Measurements from ENCODE around the gene SH3RF1.
"Not testable (repeated sequence)": the region's sequence is repeated elsewhere in the genome, so short reads cannot be mapped to it uniquely, and the experiment has no call there.

The SH3RF1 gene

DNA sequence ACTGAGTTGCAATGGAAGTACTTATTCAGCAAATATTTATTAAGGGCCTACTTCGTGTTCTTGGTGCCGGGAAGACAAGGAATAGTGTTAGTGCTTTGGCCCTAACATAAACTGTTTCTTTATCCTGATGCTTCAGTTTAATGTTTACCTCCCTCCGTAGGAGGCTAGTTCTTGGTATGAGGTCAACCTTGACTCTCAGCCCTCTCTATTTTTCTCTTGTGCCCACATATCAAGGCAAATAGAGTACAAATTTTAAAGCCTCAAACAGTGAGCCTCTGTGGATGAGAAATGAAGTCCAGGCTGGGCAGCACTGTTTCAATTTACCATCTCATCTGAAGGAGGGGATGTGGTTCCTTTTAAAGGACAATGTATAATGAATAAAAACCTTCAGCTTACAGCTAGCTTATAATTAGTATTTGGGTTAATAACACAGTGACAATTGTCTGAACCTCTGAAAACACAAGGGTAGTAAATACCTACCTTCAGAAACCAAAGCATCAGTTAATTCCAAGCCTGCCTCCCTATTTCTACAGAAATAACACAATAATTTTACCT is 68.5 kb downstream of the SH3RF1 start:
- DNase-seq (ENCODE audit: low spot score in 2 of 2), result no peak
- Histone ChIP-seq H3K4me1 (peaks cover 12% of the 10 kb centered on the region), H3K4me3 (no peak overlapping the region), H3K36me3 (replicated peaks) (no peaks in the 10 kb centered on the region), H3K27me3 (ENCODE audit: low read depth) (no peaks in the 10 kb centered on the region), H3K9me3 (no peaks in the 10 kb centered on the region)
- in situ Hi-C loops (cut with MboI; ENCODE audit: low sequenced_read_pairs), result no loop called here

DNA sequence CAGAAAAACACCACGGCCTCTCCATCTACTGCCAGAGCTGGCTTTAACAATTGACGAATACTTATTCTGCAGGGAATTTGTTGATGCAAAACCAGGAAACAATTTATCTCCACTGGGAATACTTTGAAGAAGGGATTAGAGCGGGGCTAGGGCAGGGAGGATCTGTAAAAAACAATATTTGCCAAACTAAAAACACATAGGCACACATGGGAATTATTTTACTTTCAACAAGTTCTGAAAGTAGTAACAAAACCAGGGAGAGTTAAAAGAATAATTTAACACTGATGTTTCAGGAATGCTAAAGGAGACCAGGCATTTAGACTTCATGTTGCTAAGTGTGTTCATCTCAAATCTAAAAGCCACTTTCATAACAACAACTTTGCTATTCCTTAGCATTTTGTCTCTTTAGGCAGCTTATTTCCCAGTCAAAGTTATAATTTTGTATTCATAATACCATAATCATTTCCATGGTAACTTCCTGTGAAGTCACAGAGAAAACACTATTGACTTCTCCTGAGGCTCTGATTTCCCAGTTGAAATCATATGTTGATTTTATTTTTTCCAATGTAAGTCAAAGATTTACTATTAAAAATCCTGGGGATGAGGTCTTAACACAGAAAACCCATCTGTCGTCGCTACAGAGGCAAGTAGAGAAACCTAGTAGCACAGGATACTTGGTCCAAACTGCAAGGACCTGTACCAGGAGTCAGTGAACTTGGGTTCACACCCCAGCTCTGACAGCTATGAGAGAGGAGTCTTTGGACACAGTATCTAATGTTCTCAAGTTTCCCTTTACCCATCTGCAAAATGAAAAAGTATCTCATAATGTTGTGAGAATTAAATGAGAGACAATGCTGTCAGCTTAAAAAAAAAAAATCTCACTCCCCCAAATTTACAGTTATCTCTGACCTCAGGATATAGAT is 69.3 kb downstream of the SH3RF1 start:
- in situ Hi-C loops (cut with MboI; ENCODE audit: low sequenced_read_pairs), result no loop called here
- Histone ChIP-seq H3K36me3 (replicated peaks) (no peaks in the 10 kb centered on the region), H3K27me3 (ENCODE audit: low read depth) (no peaks in the 10 kb centered on the region), H3K4me1 (peaks cover 12% of the 10 kb centered on the region), H3K9me3 (no peaks in the 10 kb centered on the region), H3K4me3 (no peak overlapping the region)
- peak in 1 of 2 experiments; percentile 49 for DNase-seq (ENCODE audit: low spot score in 2 of 2)

DNA sequence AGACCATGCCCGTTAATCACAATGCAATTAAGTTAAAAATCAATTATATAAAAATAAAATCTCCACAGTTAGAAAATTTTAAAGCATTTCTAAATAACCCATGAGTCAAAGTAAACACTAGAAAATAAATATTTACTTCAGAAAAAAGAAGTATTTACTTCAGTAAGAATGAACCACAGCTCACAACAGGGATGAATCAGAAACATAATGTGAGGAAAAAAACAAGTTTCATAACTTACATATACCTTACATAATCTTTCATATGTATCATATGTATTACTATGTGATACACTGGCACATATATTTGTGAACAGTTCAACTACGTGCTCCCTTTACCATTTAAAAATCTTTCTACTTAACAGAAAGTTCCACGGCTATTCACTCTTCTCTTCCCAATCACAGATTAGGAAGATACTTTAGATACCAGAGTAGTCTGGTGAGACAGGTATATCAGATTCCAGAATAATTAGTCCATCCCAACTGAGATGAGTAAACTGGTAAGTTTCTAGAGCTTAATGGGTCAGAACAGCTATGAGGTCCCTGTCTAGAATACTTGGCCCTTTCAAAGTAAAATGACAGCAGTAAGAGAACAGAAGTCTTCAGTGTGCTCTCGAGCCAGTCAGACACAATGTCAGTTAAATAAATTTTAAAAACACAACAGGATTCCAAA is 70.3 kb downstream of the SH3RF1 start:
- no peaks in the 10 kb centered on the region for H3K27me3 ChIP-seq (ENCODE audit: low read depth)
- peaks cover 12% of the 10 kb centered on the region for H3K4me1 ChIP-seq
- H3K36me3 ChIP-seq (replicated peaks), result no peaks in the 10 kb centered on the region
- no peak for DNase-seq (ENCODE audit: low spot score in 2 of 2)
- no peak overlapping the region for H3K4me3 ChIP-seq
- no peaks in the 10 kb centered on the region for H3K9me3 ChIP-seq
- in situ Hi-C loops (cut with MboI; ENCODE audit: low sequenced_read_pairs), result no loop called here

DNA sequence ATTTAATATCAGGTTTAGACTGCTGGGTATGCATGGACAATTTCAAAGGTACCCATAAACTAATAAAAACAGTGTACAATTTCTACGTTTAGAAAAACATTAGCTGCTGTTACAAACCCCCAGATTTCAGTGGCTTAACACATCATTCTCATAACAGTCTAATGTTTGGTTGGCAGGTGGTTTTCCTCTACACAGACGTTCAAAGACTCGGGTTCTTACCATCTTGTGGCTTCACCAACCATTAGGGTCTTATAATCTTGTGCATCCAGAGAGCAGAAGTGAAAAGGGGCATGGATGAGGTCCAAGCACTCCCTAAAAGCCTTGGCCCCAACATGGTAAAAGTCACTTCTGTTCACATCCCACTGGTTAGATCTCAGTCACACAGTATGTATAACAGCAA is 71.6 kb downstream of the SH3RF1 start:
- no peaks in the 10 kb centered on the region for H3K36me3 ChIP-seq (replicated peaks)
- no peaks in the 10 kb centered on the region for H3K9me3 ChIP-seq
- H3K27me3 ChIP-seq (ENCODE audit: low read depth), result no peaks in the 10 kb centered on the region
- no peak overlapping the region for H3K4me3 ChIP-seq
- in situ Hi-C loops (cut with MboI; ENCODE audit: low sequenced_read_pairs), result no loop called here
- DNase-seq (ENCODE audit: low spot score in 2 of 2), result no peak
- peaks cover 12% of the 10 kb centered on the region for H3K4me1 ChIP-seq

DNA sequence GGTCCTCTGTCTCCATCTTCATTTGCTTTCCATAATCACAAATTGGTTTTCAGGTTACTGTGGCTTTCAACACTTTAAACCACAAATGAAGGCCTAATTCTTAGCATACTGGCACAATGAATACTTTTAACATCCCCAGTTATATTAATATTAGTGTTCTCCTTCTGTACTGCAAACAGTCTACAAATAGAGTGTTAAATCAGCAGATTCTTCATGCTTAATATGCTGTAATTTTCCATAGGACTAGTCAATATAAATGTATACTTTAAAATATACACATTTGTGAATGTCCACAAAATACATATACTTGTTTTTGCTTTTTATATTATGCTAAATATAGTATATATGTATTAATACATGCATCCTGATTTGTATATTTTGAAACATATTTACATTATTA is 72.6 kb downstream of the SH3RF1 start:
- in situ Hi-C loops (cut with MboI; ENCODE audit: low sequenced_read_pairs), result no loop called here
- peaks cover 12% of the 10 kb centered on the region for H3K4me1 ChIP-seq
- H3K36me3 ChIP-seq (replicated peaks), result no peaks in the 10 kb centered on the region
- H3K27me3 ChIP-seq (ENCODE audit: low read depth), result no peaks in the 10 kb centered on the region
- H3K4me3 ChIP-seq, result no peak overlapping the region
- no peak for DNase-seq (ENCODE audit: low spot score in 2 of 2)
- H3K9me3 ChIP-seq, result no peaks in the 10 kb centered on the region

DNA sequence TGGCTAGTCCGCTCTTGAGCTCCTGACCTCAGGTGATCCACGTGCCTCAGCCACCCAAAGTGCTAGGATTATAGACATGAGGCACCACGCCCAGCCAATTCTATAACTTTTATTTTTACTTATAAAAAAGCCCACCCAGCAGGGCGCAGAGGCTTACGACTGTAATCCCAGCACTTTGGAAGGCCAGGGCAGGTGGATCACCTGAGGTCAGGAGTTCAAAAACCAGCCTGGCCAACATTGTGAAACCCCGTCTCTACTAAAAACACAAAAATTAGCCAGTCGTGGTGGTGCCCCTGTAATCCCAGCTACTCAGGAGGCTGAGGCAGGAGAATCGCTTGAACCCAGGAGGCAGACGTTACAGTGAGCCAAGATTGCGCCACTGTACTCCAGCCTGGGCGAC is 73.5 kb downstream of the SH3RF1 start:
- H3K9me3 ChIP-seq; H3K36me3 ChIP-seq (replicated peaks); DNase-seq (ENCODE audit: low spot score in 2 of 2); H3K27me3 ChIP-seq (ENCODE audit: low read depth); in situ Hi-C loops (cut with MboI; ENCODE audit: low sequenced_read_pairs); H3K4me3 ChIP-seq: not testable (repeated sequence)
- peaks cover 12% of the 10 kb centered on the region for H3K4me1 ChIP-seq

DNA sequence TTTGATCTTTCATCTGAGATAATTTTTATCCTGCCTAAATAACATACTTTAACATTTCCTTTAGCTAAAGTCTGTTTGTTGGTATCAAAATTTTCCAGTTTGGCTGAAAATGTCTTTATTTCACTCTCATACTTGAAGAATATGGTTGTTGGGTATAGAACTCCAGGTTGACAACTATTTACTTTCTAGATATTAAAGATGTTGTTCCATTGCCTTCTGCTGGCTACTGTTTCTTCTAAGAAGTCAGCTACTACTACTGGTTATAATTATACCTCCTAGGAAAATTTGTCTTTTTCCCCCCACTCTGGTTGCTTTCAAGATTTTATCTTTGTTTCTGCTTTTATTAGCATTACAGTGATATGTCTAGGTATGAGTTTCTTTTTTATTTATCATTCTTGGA is 75.7 kb downstream of the SH3RF1 start:
- Histone ChIP-seq H3K4me3 (no peak overlapping the region), H3K9me3 (no peaks in the 10 kb centered on the region), H3K36me3 (replicated peaks) (no peaks in the 10 kb centered on the region), H3K27me3 (ENCODE audit: low read depth) (no peaks in the 10 kb centered on the region), H3K4me1 (peaks cover 3% of the 10 kb centered on the region)
- in situ Hi-C loops (cut with MboI; ENCODE audit: low sequenced_read_pairs), result no loop called here
- DNase-seq (ENCODE audit: low spot score in 2 of 2), result no peak

DNA sequence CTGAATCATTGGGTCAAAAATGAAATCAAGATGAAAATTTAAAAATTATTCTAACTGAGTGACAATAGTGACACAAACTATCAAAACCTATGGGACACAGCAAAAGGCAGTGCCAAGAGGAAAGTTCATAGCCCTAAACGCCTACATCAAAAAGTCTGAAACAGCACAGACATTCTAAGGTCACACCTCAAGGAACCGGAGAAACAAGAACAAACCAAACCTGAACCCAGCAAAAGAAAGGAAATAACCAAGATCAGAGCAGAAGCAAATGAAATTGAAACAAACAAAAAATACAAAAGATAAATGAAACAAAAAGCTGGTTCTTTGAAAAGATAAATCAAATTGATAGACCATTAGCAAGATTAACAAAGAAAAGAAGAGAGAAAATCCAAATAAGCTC is 80.8 kb downstream of the SH3RF1 start:
- DNase-seq (ENCODE audit: low spot score in 2 of 2); in situ Hi-C loops (cut with MboI; ENCODE audit: low sequenced_read_pairs): not testable (repeated sequence)

DNA sequence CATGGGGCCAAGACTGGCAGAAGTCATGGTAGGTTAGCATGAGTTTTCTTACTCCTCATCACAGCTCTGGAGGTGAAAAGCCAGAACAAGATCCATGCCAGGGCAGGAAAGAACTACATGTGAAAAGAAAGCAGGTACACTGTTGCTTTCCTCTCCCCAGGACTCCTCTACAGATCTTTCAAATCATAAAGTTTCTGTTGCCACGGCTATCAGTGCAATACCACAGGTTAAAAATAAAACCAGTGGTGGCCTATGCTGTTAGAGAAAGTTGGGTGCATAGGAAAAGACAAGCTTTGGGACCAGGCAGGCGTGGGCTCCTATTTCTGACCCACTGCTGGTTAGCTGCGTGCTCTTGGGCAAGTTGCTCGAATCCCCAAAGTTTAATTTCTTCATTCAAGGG is 81.4 kb downstream of the SH3RF1 start:
- no peaks in the 10 kb centered on the region for H3K4me1 ChIP-seq
- H3K27me3 ChIP-seq (ENCODE audit: low read depth), result no peaks in the 10 kb centered on the region
- no peaks in the 10 kb centered on the region for H3K36me3 ChIP-seq (replicated peaks)
- DNase-seq (ENCODE audit: low spot score in 2 of 2), result no peak
- in situ Hi-C loops (cut with MboI; ENCODE audit: low sequenced_read_pairs), result no loop called here
- H3K9me3 ChIP-seq, result no peaks in the 10 kb centered on the region
- H3K4me3 ChIP-seq, result no peak overlapping the region

More for the DNA sequence above, 80.8 kb downstream of the SH3RF1 start:
- H3K4me3 ChIP-seq; H3K9me3 ChIP-seq; H3K4me1 ChIP-seq; H3K36me3 ChIP-seq (replicated peaks); H3K27me3 ChIP-seq (ENCODE audit: low read depth): not testable (repeated sequence)

DNA sequence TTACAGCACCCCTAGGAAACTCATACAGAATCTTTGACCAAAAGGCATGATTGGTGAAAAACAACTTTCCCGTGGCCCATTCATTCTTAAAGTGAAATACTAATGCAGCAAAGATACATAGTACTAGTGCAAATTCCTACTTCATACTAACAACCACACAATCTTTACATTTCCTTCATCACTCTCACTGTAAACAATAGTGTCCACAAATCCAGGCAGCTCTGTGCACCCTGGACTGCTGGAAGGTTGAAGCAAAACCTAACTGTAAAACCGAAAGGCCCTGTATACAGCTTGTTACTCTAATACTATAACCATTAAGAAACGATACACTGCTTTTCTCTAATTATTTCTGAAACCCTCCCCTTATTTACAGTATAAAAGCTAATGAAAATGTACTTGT is 82.6 kb downstream of the SH3RF1 start:
- H3K4me1 ChIP-seq, result no peaks in the 10 kb centered on the region
- H3K9me3 ChIP-seq, result no peaks in the 10 kb centered on the region
- no peaks in the 10 kb centered on the region for H3K27me3 ChIP-seq (ENCODE audit: low read depth)
- no peak for DNase-seq (ENCODE audit: low spot score in 2 of 2)
- in situ Hi-C loops (cut with MboI; ENCODE audit: low sequenced_read_pairs), result no loop called here
- H3K36me3 ChIP-seq (replicated peaks), result no peaks in the 10 kb centered on the region
- H3K4me3 ChIP-seq, result no peak overlapping the region

DNA sequence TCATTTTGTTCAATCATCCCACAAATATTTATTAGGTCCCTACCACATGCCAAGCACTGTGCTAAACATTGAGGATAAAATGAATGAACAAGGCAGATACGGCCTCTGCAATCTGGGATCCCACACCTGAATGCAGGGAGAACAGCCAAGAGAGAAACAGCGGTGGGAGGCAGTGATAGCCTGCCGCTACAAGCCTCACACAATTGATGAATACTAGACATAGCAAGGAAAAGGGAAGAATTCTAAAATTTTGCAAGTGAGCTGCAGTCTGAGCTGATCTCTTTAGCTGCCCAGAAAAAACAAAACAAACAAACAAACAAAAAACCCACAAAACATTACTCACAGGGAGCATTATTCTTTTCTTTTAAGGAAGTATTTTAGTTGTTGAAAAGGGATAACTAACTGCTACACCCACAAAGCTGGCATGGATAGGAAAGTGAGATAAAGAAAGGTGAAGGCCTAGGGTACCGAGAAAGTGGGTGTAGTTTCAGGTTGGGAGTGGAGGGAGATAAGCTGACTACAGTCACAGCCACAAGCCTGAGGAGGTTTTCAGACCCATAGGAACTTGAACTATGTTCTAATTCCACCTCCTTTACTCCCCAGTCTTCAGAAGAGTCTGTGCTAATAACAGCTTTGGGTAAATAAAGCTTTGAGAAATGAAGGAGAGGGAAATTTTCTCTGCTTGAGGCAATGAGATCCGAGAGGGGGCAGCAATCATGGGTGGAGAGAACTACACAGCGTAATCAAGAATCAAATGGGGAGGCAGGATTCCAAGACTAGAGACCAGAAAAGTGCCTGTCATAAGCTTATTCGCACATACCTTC is 85.4 kb downstream of the SH3RF1 start:
- no peak for DNase-seq (ENCODE audit: low spot score in 2 of 2)
- Histone ChIP-seq H3K9me3 (no peaks in the 10 kb centered on the region), H3K4me3 (no peak overlapping the region), H3K36me3 (replicated peaks) (no peaks in the 10 kb centered on the region), H3K27me3 (ENCODE audit: low read depth) (no peaks in the 10 kb centered on the region), H3K4me1 (peaks cover 5% of the 10 kb centered on the region)
- in situ Hi-C loops (cut with MboI; ENCODE audit: low sequenced_read_pairs), result no loop called here

DNA sequence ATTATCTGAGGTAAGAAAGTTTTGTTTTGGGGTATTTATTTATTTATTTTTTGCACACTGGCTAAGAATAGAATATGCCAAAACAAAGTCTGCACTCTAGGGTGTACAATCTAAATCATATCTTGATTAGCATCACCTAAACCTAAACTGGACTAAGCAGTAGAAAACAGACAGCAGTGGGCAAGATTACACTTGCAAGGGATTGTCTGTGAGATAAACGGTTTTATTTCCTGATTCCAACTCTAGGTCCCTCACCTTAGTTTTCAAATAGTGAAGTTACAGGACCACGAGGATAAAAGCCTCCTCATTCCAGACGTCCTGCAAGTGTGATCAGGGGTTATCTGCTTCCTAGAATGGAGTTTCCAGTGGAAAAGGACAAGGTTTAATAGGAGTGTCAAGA is 86.1 kb downstream of the SH3RF1 start:
- in situ Hi-C loops (cut with MboI; ENCODE audit: low sequenced_read_pairs), result no loop called here
- no peak overlapping the region for H3K4me3 ChIP-seq
- no peaks in the 10 kb centered on the region for H3K36me3 ChIP-seq (replicated peaks)
- peaks cover 11% of the 10 kb centered on the region for H3K4me1 ChIP-seq
- H3K9me3 ChIP-seq, result no peaks in the 10 kb centered on the region
- no peak for DNase-seq (ENCODE audit: low spot score in 2 of 2)
- H3K27me3 ChIP-seq (ENCODE audit: low read depth), result no peaks in the 10 kb centered on the region

DNA sequence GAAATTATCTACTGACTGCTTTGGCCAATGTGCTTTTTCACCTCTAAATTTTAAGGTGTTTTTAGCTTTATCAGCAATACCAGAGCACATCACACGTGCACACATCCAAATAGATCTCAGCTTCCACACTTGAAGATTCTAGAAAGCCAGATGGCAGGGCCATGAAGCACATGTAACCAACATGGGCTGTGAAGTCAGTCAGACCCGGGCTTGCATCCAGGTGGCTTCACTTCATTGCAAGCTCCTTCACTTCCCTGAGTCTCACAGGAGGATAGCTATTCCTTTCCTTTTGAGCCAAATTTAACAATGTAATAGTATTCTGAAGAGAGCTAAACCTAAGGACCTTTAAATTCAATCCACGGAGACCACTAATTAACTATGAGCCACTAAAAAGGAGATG is 86.5 kb downstream of the SH3RF1 start:
- H3K36me3 ChIP-seq (replicated peaks), result no peaks in the 10 kb centered on the region
- no peak overlapping the region for H3K4me3 ChIP-seq
- in situ Hi-C loops (cut with MboI; ENCODE audit: low sequenced_read_pairs), result no loop called here
- no peaks in the 10 kb centered on the region for H3K27me3 ChIP-seq (ENCODE audit: low read depth)
- H3K4me1 ChIP-seq, result peaks cover 14% of the 10 kb centered on the region
- no peaks in the 10 kb centered on the region for H3K9me3 ChIP-seq
- DNase-seq (ENCODE audit: low spot score in 2 of 2), result no peak

All from HAP-1 (cell line).